ENCODE results near the gene TGFB2.
"Not testable (repeated sequence)": the region's sequence is repeated elsewhere in the genome, so short reads cannot be mapped to it uniquely, and the experiment has no call there.

The TGFB2 gene

GRCh38 chr1:218344814-218345672, at the start of gene TGFB2:
TGFB2 (plus strand) TSS chr1:218345336; CDS start chr1:218346702, 1,366 bp downstream.
- DNase-seq (ENCODE audit: low read depth in 2 of 2): no peak

GRCh38 chr1:218296162-218296561, 49.0 kb upstream of the TGFB2 start:
- DNase-seq (ENCODE audit: low read depth in 2 of 2): no peak

- DNase-seq (ENCODE audit: low read depth in 2 of 2): no peak
Observed at GRCh38 chr1:218297461-218297860, 47.7 kb upstream of the TGFB2 start.

GRCh38 chr1:218297867-218298266, 47.3 kb upstream of the TGFB2 start:
- no peak for DNase-seq (ENCODE audit: low read depth in 2 of 2)

- DNase-seq (ENCODE audit: low read depth in 2 of 2): no peak
Observed at GRCh38 chr1:218298398-218298797, 46.7 kb upstream of the TGFB2 start.

GRCh38 chr1:218299416-218299815, 45.7 kb upstream of the TGFB2 start:
- no peak for DNase-seq (ENCODE audit: low read depth in 2 of 2)

GRCh38 chr1:218301217-218301616, 43.9 kb upstream of the TGFB2 start:
- DNase-seq (ENCODE audit: low read depth in 2 of 2): no peak

- DNase-seq (ENCODE audit: low read depth in 2 of 2): no peak
Observed at GRCh38 chr1:218302155-218302554, 43.0 kb upstream of the TGFB2 start.

GRCh38 chr1:218303176-218303879, 41.8 kb upstream of the TGFB2 start:
- no peak for DNase-seq (ENCODE audit: low read depth in 2 of 2)

- no peak for DNase-seq (ENCODE audit: low read depth in 2 of 2)
Observed at GRCh38 chr1:218304281-218305039, 40.7 kb upstream of the TGFB2 start.

GRCh38 chr1:218305472-218306064, 39.6 kb upstream of the TGFB2 start:
- no peak for DNase-seq (ENCODE audit: low read depth in 2 of 2)

GRCh38 chr1:218312509-218312908, 32.6 kb upstream of the TGFB2 start:
- no peak for DNase-seq (ENCODE audit: low read depth in 2 of 2)

- no peak for DNase-seq (ENCODE audit: low read depth in 2 of 2)
Observed at GRCh38 chr1:218314316-218314715, 30.8 kb upstream of the TGFB2 start.

GRCh38 chr1:218315638-218316037, 29.5 kb upstream of the TGFB2 start:
- DNase-seq (ENCODE audit: low read depth in 2 of 2): no peak

- DNase-seq (ENCODE audit: low read depth in 2 of 2): no peak
Observed at GRCh38 chr1:218317061-218317460, 28.1 kb upstream of the TGFB2 start.

- not testable (repeated sequence) for DNase-seq (ENCODE audit: low read depth in 2 of 2)
Observed at GRCh38 chr1:218320182-218320581, 25.0 kb upstream of the TGFB2 start.

- no peak for DNase-seq (ENCODE audit: low read depth in 2 of 2)
Observed at GRCh38 chr1:218322762-218323161, 22.4 kb upstream of the TGFB2 start.

GRCh38 chr1:218323568-218324225, 21.4 kb upstream of the TGFB2 start:
- no peak for DNase-seq (ENCODE audit: low read depth in 2 of 2)

- DNase-seq (ENCODE audit: low read depth in 2 of 2): no peak
Observed at GRCh38 chr1:218324226-218324580, 20.9 kb upstream of the TGFB2 start.

GRCh38 chr1:218328769-218329168, 16.4 kb upstream of the TGFB2 start:
- no peak for DNase-seq (ENCODE audit: low read depth in 2 of 2)

GRCh38 chr1:218330043-218330623, 15.0 kb upstream of the TGFB2 start:
- DNase-seq (ENCODE audit: low read depth in 2 of 2): no peak

Measured in stimulated activated CD4-positive, alpha-beta T cell treated with anti-CD3 and anti-CD28 coated beads, Interleukin-12 subunit alpha, Interleukin-12 subunit beta, amount 100 ng/mL, for 24 hours (primary cell).